KMS-11 (cell line): ENCODE measurements around the gene EML6.

ENCODE experiments used
- H2AFZ ChIP-seq: fragments of 200-600 bp; sonication (generic); 2 replicates; pipeline ENCODE4 v1.6.1; 2016; ENCODE audit warnings: antibody characterized with exemption, mixed run types, low read depth
- H3K27ac ChIP-seq: fragments of 200-600 bp; sonication (generic); 2 replicates; pipeline ENCODE4 v1.6.1; 2016; ENCODE audit warnings: mild to moderate bottlenecking, mixed run types
- H3K27me3 ChIP-seq: fragments of 200-600 bp; sonication (generic); 2 replicates; pipeline ENCODE4 v1.6.1; 2017; ENCODE audit warnings: mild to moderate bottlenecking, low read depth, mixed run types, moderate library complexity; ENCODE audit not compliant: insufficient read depth
- H3K36me3 ChIP-seq: fragments of 200-600 bp; sonication (generic); 2 replicates; pipeline ENCODE4 v1.6.1; 2017; ENCODE audit warnings: mild to moderate bottlenecking, mixed run types; ENCODE audit not compliant: insufficient read depth
- H3K4me1 ChIP-seq: fragments of 200-600 bp; sonication (generic); 2 replicates; pipeline ENCODE4 v1.6.1; 2016; ENCODE audit warnings: mild to moderate bottlenecking, low read depth, mixed run types; ENCODE audit not compliant: poor library complexity, severe bottlenecking
- H3K4me2 ChIP-seq: fragments of 200-600 bp; sonication (generic); 2 replicates; pipeline ENCODE4 v1.7.0; 2016; ENCODE audit warnings: mild to moderate bottlenecking, mixed run types
- H3K4me3 ChIP-seq: fragments of 200-600 bp; sonication (generic); IDR thresholded peaks from 2 replicates; pipeline ENCODE4 v1.6.1; 2017; ENCODE audit warnings: low read depth, low read length, mixed read lengths; ENCODE audit not compliant: insufficient read depth
- H3K79me2 ChIP-seq: fragments of 200-600 bp; sonication (generic); 2 replicates; pipeline ENCODE4 v1.6.1; 2016; ENCODE audit warnings: low read depth, mixed run types; ENCODE audit not compliant: insufficient read depth
- H3K9ac ChIP-seq: fragments of 200-600 bp; sonication (generic); 2 replicates; pipeline ENCODE4 v1.6.1; 2016; ENCODE audit warnings: mild to moderate bottlenecking, mixed run types
- H4K20me1 ChIP-seq: fragments of 200-600 bp; sonication (generic); 2 replicates; pipeline ENCODE4 v1.6.1; 2016; ENCODE audit warnings: mild to moderate bottlenecking, mixed run types; ENCODE audit not compliant: insufficient read depth
- CTCF ChIP-seq: fragments of 200-600 bp; sonication (generic); conservative IDR thresholded peaks from 2 replicates; pipeline ENCODE4 v1.6.1; 2017; ENCODE audit warnings: low read depth, mild to moderate bottlenecking, antibody characterized with exemption, low read length, moderate library complexity, mixed read lengths

The EML6 gene

GRCh38 chr2:54981385-54981784 is 257.9 kb downstream of the EML6 start:
- Histone ChIP-seq H4K20me1 (no peaks in the 10 kb centered on the region), H3K4me1 (peaks cover 56% of the 10 kb centered on the region), H2AFZ (no peak overlapping the region), H3K4me3 (no peak overlapping the region), H3K36me3 (no peaks in the 10 kb centered on the region; the same call in 1 of the 2 replicates), H3K4me2 (no peak overlapping the region), H3K79me2 (peaks cover 33% of the 10 kb centered on the region), H3K27ac (no peak overlapping the region), H3K9ac (no peak overlapping the region), H3K27me3 (no peaks in the 10 kb centered on the region)
- TF ChIP-seq CTCF: no peak

GRCh38 chr2:54983345-54984220 is 260.1 kb downstream of the EML6 start:
- no peak for TF ChIP-seq CTCF
- Histone ChIP-seq H3K4me2 (no peak overlapping the region), H3K27ac (no peak overlapping the region), H3K27me3 (no peaks in the 10 kb centered on the region), H3K4me3 (no peak overlapping the region), H2AFZ (no peak overlapping the region), H3K36me3 (no peaks in the 10 kb centered on the region; the same call in 1 of the 2 replicates), H3K79me2 (peaks cover 41% of the 10 kb centered on the region), H3K9ac (no peak overlapping the region), H3K4me1 (peaks cover 34% of the 10 kb centered on the region), H4K20me1 (0 out of 2 replicates have a peak, but pooled peaks cover 2% of the 10 kb centered on the region)

DNA sequence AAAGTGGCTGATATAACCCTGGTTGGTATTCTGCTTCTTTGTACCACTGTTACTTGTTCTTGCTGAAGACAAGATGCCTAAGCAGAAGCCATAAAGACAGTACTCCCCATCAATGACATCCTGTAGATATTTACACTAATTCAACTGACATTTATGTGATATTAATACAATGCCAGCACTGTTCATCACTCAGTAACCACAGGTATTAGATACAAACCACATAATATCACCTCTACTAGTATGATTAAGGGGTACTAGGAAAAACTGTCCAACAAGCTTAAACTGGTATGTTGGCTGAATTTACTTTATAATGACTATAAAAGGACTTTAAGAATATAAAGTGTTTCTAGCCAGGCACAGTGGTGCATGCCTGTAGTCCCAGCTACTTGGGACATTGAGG is 261.0 kb downstream of the EML6 start:
- Histone ChIP-seq H3K79me2 (peaks cover 41% of the 10 kb centered on the region), H4K20me1 (0 out of 2 replicates have a peak, but pooled peaks cover 10% of the 10 kb centered on the region), H3K36me3 (no peaks in the 10 kb centered on the region; the same call in 1 of the 2 replicates), H3K4me3 (no peak overlapping the region), H3K4me2 (no peak overlapping the region), H3K27me3 (no peaks in the 10 kb centered on the region), H3K9ac (no peak overlapping the region), H3K27ac (no peak overlapping the region), H3K4me1 (peaks cover 27% of the 10 kb centered on the region), H2AFZ (no peak overlapping the region)
- TF ChIP-seq CTCF: no peak

- Histone ChIP-seq H3K36me3 (no peaks in the 10 kb centered on the region), H3K79me2 (peaks cover 53% of the 10 kb centered on the region), H4K20me1 (0 out of 2 replicates have a peak, but pooled peaks cover 16% of the 10 kb centered on the region), H3K27me3 (no peaks in the 10 kb centered on the region), H3K27ac (no peak overlapping the region), H3K4me3 (no peak overlapping the region), H2AFZ (no peak overlapping the region), H3K4me2 (no peak overlapping the region), H3K4me1 (peaks cover 20% of the 10 kb centered on the region), H3K9ac (no peak overlapping the region)
- TF ChIP-seq CTCF: no peak
Measured at GRCh38 chr2:54986264-54986663, 262.8 kb downstream of the EML6 start.
